Measurements from ENCODE around the gene SLC35E3. TPM values are rescaled to one million over a fixed set of nuclear protein-coding genes. Genes with fewer than 3 reads are reported as not detected.

SLC35E3 gene
- total and polyA plus RNA-seq, 2 of the 13 experiments (the other 11 are each of a cell fraction or from before 2014, with no cell fraction given), result 13.0 to 22.1 TPM

DNA sequence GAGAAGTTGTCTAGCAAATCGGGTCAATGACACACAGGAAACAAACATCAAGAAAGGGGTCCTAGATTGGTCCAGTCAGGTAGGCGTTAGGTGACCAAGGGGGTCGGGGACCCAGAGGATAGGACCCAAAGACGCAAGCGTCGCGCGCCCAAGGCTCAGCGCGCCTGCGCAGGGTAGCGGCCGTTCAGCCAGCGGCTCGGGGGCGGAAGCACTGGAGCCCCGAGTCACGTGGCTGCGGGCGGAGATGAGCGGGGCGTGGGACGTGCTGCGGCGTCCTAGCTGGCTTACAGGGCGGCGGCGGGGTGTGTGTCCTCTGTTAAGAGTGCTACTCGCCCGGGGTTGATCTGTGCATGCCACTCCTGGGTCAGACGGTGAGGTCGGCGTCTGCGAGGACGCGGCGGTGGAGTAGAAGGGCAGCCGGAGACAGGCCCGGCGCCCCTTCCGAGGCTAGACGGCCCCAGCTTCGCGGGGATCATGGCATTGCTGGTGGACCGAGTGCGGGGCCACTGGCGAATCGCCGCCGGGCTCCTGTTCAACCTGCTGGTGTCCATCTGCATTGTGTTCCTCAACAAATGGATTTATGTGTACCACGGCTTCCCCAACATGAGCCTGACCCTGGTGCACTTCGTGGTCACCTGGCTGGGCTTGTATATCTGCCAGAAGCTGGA is at the start of gene SLC35E3 (continued):
- TF ChIP-seq MAFK (conservative IDR thresholded peaks at IDR 0.05 in 1 of 2, IDR thresholded peaks at IDR 0.05 in 1 of 2; ENCODE audit: low read length in 2 of 2), result no peak
- TF ChIP-seq, protein P1, sequence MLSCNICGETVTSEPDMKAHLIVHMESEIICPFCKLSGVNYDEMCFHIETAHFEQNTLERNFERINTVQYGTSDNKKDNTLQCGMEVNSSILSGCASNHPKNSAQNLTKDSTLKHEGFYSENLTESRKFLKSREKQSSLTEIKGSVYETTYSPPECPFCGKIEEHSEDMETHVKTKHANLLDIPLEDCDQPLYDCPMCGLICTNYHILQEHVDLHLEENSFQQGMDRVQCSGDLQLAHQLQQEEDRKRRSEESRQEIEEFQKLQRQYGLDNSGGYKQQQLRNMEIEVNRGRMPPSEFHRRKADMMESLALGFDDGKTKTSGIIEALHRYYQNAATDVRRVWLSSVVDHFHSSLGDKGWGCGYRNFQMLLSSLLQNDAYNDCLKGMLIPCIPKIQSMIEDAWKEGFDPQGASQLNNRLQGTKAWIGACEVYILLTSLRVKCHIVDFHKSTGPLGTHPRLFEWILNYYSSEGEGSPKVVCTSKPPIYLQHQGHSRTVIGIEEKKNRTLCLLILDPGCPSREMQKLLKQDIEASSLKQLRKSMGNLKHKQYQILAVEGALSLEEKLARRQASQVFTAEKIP (CRISPR knock-in tag; IDR thresholded peaks at IDR 0.05; ENCODE audit: borderline replicate concordance), result no peak
- no peak for TF ChIP-seq GTF3A (CRISPR knock-in tag; conservative IDR thresholded peaks at IDR 0.05)
- peak; percentile 80 for TF ChIP-seq KLF6 (CRISPR knock-in tag; IDR thresholded peaks at IDR 0.05)
- TF ChIP-seq, protein P2, sequence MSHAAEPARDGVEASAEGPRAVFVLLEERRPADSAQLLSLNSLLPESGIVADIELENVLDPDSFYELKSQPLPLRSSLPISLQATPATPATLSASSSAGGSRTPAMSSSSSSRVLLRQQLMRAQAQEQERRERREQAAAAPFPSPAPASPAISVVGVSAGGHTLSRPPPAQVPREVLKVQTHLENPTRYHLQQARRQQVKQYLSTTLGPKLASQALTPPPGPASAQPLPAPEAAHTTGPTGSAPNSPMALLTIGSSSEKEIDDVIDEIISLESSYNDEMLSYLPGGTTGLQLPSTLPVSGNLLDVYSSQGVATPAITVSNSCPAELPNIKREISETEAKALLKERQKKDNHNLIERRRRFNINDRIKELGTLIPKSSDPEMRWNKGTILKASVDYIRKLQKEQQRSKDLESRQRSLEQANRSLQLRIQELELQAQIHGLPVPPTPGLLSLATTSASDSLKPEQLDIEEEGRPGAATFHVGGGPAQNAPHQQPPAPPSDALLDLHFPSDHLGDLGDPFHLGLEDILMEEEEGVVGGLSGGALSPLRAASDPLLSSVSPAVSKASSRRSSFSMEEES (CRISPR knock-in tag; IDR thresholded peaks at IDR 0.05), result peak; percentile 89
- TF ChIP-seq ZNF235 (CRISPR knock-in tag; IDR thresholded peaks at IDR 0.05; ENCODE audit: borderline replicate concordance), result peak; percentile 85
- no peak for TF ChIP-seq ZFYVE20 (CRISPR knock-in tag; IDR thresholded peaks at IDR 0.05; ENCODE audit: borderline replicate concordance, low read depth)
- TF ChIP-seq SMARCC2 (IDR thresholded peaks at IDR 0.05), result no peak
- TF ChIP-seq, protein P3, sequence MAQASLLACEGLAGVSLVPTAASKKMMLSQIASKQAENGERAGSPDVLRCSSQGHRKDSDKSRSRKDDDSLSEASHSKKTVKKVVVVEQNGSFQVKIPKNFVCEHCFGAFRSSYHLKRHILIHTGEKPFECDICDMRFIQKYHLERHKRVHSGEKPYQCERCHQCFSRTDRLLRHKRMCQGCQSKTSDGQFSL (CRISPR knock-in tag; IDR thresholded peaks at IDR 0.05), result no peak
- TF ChIP-seq SMAD9 (CRISPR knock-in tag; IDR thresholded peaks at IDR 0.05), result no peak
- TF ChIP-seq, protein P4, sequence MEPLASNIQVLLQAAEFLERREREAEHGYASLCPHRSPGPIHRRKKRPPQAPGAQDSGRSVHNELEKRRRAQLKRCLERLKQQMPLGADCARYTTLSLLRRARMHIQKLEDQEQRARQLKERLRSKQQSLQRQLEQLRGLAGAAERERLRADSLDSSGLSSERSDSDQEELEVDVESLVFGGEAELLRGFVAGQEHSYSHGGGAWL (CRISPR knock-in tag; IDR thresholded peaks at IDR 0.05), result peak; percentile 47; the same call in 1 of the 2 replicates
- TF ChIP-seq GATAD1 (CRISPR knock-in tag; IDR thresholded peaks at IDR 0.05), result peak; percentile 84
- TF ChIP-seq SKI (IDR thresholded peaks at IDR 0.05; ENCODE audit: partially characterized antibody), result no peak
- peak; percentile 88 for TF ChIP-seq ZNF317 (CRISPR knock-in tag; IDR thresholded peaks at IDR 0.05)
- TF ChIP-seq, protein P5, sequence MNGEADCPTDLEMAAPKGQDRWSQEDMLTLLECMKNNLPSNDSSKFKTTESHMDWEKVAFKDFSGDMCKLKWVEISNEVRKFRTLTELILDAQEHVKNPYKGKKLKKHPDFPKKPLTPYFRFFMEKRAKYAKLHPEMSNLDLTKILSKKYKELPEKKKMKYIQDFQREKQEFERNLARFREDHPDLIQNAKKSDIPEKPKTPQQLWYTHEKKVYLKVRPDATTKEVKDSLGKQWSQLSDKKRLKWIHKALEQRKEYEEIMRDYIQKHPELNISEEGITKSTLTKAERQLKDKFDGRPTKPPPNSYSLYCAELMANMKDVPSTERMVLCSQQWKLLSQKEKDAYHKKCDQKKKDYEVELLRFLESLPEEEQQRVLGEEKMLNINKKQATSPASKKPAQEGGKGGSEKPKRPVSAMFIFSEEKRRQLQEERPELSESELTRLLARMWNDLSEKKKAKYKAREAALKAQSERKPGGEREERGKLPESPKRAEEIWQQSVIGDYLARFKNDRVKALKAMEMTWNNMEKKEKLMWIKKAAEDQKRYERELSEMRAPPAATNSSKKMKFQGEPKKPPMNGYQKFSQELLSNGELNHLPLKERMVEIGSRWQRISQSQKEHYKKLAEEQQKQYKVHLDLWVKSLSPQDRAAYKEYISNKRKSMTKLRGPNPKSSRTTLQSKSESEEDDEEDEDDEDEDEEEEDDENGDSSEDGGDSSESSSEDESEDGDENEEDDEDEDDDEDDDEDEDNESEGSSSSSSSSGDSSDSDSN (CRISPR knock-in tag; IDR thresholded peaks at IDR 0.05), result peak; percentile 86
- TF ChIP-seq MTA1 (CRISPR knock-in tag; IDR thresholded peaks at IDR 0.05; ENCODE audit: borderline replicate concordance), result peak; percentile 62; the same call in 1 of the 2 replicates
- TF ChIP-seq RELA (CRISPR knock-in tag; IDR thresholded peaks at IDR 0.05), result no peak
- TF ChIP-seq, protein P6, sequence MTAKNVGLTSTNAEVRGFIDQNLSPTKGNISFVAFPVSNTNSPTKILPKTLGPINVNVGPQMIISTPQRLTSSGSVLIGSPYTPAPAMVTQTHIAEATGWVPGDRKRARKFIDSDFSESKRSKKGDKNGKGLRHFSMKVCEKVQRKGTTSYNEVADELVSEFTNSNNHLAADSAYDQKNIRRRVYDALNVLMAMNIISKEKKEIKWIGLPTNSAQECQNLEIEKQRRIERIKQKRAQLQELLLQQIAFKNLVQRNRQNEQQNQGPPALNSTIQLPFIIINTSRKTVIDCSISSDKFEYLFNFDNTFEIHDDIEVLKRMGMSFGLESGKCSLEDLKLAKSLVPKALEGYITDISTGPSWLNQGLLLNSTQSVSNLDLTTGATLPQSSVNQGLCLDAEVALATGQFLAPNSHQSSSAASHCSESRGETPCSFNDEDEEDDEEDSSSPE (CRISPR knock-in tag; IDR thresholded peaks at IDR 0.05), result peak; percentile 51; the same call in 1 of the 2 replicates
- no peak for TF ChIP-seq ZNF367 (CRISPR knock-in tag; IDR thresholded peaks at IDR 0.05; ENCODE audit: borderline replicate concordance)
- no peak for TF ChIP-seq JUN (CRISPR knock-in tag; IDR thresholded peaks at IDR 0.05)
- 0 out of 2 replicates have a peak, but pooled peaks have one; percentile 89 for TF ChIP-seq CCDC6 (CRISPR knock-in tag; IDR thresholded peaks at IDR 0.05)
- no peak; the same call in 1 of the 2 replicates for TF ChIP-seq CEBPG (CRISPR knock-in tag; IDR thresholded peaks at IDR 0.05)
- TF ChIP-seq EEA1 (CRISPR knock-in tag; IDR thresholded peaks at IDR 0.05; ENCODE audit: borderline replicate concordance), result peak; percentile 66; the same call in 1 of the 2 replicates

Measured in HepG2 (cell line).